Calu3 (cell line): ENCODE data around the gene NPVF. TPM values are rescaled to one million over a fixed set of nuclear protein-coding genes. Genes with fewer than 3 reads are reported as not detected.

Experiments
- BruUV-seq: library from RNA; stranded (reverse); fragments of 400-500 nt; replicated peaks from 2 replicates; lab custom pipeline; 2021; lab: Mats Ljungman, UMichigan
- CTCF ChIA-PET: fragments of 300-600 bp; sonication (Branson Sonifier 250); formaldehyde crosslinking; loops from one replicate; lab custom pipeline; 2022; ENCODE audit warnings: antibody characterized with exemption; lab: Charles Lee
- DNase-seq: peaks from one replicate; pipeline ENCODE4 v3.0.0; 2022
- H3K27ac Mint-ChIP-seq: one replicate; pipeline ENCODE4 v1.8.0; 2022; ENCODE audit warnings: mixed read lengths; ENCODE audit not compliant: unreplicated experiment
- H3K27me3 Mint-ChIP-seq: one replicate; pipeline ENCODE4 v1.8.0; 2022; ENCODE audit warnings: mixed read lengths; ENCODE audit not compliant: unreplicated experiment
- H3K36me3 Mint-ChIP-seq: one replicate; pipeline ENCODE4 v1.8.0; 2022; ENCODE audit warnings: mild to moderate bottlenecking, moderate library complexity, mixed read lengths; ENCODE audit not compliant: insufficient read depth, unreplicated experiment
- H3K4me1 Mint-ChIP-seq: one replicate; pipeline ENCODE4 v1.8.0; 2022; ENCODE audit warnings: mild to moderate bottlenecking, low read depth, mixed read lengths; ENCODE audit not compliant: unreplicated experiment
- H3K4me3 Mint-ChIP-seq: one replicate; pipeline ENCODE4 v1.8.0; 2022; ENCODE audit warnings: mild to moderate bottlenecking, low read depth, moderate library complexity, mixed read lengths; ENCODE audit not compliant: unreplicated experiment
- H3K9me3 Mint-ChIP-seq: one replicate; pipeline ENCODE4 v1.8.0; 2022; ENCODE audit warnings: low read depth, mixed read lengths; ENCODE audit not compliant: unreplicated experiment
- intact Hi-C: fragments of 100-400 bp; cut with micrococcal nuclease; formaldehyde crosslinking; loops from one replicate; pipeline ENCODE4 v1.10.0; 2022; ENCODE audit not compliant: unreplicated experiment
- total RNA-seq: library from RNA; stranded (reverse); gene quantifications from 2 replicates; pipeline ENCODE4 v1.2.3, GENCODE V29; 2022
- TF ChIP-seq, protein P1 (sequence below): fragments of 200-600 bp; IDR thresholded peaks from one replicate; pipeline ENCODE4 v1.8.0; 2022; ENCODE audit warnings: antibody characterized with exemption; ENCODE audit not compliant: unreplicated experiment

NPVF gene
- total RNA-seq, 1 experiment from 2014 or later: not detected

DNA sequence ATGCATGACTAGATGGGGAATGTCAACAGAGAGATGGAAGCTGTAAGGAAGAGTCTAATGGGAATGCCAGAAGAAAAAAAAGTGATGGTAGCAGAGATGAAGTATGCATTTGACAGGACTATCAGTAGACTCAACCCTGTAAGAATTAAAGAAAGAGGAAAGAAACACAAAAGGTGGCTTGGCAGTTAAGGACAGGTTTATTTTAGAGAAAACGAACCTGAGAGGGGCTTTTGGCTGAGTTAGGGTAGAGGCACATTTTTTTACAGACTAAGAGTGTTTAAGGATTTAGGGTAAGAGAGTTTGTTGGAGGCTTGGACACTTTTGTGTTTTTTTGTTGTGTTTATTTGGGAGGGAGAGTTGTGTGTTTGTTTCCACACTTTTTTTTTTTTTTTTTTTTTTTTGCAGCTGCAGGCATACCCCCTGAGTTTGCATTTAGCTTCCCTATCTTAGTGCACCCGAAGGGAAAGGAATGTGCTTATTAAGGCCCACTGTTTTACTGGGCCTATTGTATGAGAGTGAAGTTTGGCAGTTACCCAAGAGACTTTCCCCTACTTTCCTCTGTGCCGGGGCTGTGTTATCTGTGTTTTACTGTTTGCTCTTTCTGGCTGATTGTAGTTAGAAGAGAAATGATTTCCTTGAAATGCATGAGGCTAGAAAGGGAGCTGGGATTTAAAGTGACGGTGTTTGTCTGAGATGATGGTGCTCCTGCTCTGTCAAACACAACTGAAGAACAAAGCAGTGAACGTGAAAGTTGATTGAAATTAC lies 32.0 kb downstream of the NPVF start:
- Mint-ChIP-seq H3K27me3 (no peaks in the 10 kb centered on the region), H3K36me3 (no peaks in the 10 kb centered on the region), H3K4me3 (peak overlapping the region; percentile 0), H3K4me1 (peaks cover 17% of the 10 kb centered on the region), H3K27ac (peak overlapping the region; percentile 28), H3K9me3 (peaks cover 2% of the 10 kb centered on the region)
- TF ChIP-seq, protein P1, sequence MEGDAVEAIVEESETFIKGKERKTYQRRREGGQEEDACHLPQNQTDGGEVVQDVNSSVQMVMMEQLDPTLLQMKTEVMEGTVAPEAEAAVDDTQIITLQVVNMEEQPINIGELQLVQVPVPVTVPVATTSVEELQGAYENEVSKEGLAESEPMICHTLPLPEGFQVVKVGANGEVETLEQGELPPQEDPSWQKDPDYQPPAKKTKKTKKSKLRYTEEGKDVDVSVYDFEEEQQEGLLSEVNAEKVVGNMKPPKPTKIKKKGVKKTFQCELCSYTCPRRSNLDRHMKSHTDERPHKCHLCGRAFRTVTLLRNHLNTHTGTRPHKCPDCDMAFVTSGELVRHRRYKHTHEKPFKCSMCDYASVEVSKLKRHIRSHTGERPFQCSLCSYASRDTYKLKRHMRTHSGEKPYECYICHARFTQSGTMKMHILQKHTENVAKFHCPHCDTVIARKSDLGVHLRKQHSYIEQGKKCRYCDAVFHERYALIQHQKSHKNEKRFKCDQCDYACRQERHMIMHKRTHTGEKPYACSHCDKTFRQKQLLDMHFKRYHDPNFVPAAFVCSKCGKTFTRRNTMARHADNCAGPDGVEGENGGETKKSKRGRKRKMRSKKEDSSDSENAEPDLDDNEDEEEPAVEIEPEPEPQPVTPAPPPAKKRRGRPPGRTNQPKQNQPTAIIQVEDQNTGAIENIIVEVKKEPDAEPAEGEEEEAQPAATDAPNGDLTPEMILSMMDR: no peak
- peak; percentile 66 for DNase-seq
- CTCF ChIA-PET: interaction anchor here (0.7 to 2.1 kb wide), 5 partner anchors 10 to 21 kb away, joined by 3 to 12 read pairs (median 8); a partner anchor contains a TSS
- BruUV-seq: no TSS peak
- intact Hi-C loops: no loop called here

DNA sequence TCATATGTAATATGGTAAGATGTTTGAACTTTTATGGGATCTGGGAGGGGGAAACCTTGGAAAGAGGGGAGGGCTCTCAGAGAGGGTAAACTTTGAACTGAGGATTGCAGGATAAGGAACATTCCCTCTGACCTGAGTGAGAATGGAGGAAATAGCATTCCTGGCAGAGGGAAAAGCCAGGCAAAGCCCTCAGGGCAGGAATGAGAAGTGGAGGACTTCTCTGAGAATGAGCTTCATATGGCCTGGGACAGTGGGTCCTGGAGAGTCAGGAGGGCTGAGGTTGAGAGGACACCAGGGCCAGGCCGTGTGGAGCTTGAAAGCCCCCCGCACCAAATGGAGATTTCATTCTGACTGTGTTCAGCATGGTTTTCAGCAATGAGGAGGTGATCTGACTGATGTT lies 34.2 kb downstream of the NPVF start:
- peaks cover 2% of the 10 kb centered on the region for H3K9me3 Mint-ChIP-seq
- H3K27me3 Mint-ChIP-seq: no peaks in the 10 kb centered on the region
- peaks cover 17% of the 10 kb centered on the region for H3K4me1 Mint-ChIP-seq
- H3K4me3 Mint-ChIP-seq: no peak overlapping the region
- CTCF ChIA-PET: no interaction called here
- DNase-seq: no peak
- no TSS peak for BruUV-seq
- intact Hi-C loops: no loop called here
- no peaks in the 10 kb centered on the region for H3K36me3 Mint-ChIP-seq
- no peak overlapping the region for H3K27ac Mint-ChIP-seq
- TF ChIP-seq, protein P1: no peak

DNA sequence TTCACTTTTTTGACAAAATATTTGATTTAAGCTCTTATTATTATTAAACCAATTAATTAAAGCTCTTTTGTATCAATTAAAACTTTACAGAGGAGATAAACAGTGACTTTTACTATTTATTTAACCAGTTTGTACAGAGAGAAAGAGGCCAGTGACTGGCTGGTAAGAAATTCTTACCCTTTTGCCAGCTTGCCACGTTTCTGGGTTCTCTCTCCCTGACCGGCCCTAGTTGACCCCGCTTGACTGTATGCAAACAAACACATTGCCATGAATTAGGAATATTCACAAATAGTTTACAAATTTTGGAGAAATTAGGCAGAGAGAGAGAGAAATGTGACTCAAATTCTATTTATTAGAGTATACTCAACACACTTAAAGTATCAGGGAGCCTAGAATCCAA lies 36.2 kb downstream of the NPVF start:
- Mint-ChIP-seq H3K27ac (no peak overlapping the region), H3K27me3 (no peaks in the 10 kb centered on the region), H3K36me3 (no peaks in the 10 kb centered on the region), H3K4me3 (no peak overlapping the region), H3K9me3 (peaks cover 2% of the 10 kb centered on the region), H3K4me1 (peaks cover 17% of the 10 kb centered on the region)
- TF ChIP-seq, protein P1: no peak
- intact Hi-C loops: no loop called here
- CTCF ChIA-PET: interaction anchor here (1.0 kb wide), 1 partner anchor 12 kb away, joined by 3 read pairs; a partner anchor contains a TSS
- BruUV-seq: no TSS peak
- DNase-seq: no peak

DNA sequence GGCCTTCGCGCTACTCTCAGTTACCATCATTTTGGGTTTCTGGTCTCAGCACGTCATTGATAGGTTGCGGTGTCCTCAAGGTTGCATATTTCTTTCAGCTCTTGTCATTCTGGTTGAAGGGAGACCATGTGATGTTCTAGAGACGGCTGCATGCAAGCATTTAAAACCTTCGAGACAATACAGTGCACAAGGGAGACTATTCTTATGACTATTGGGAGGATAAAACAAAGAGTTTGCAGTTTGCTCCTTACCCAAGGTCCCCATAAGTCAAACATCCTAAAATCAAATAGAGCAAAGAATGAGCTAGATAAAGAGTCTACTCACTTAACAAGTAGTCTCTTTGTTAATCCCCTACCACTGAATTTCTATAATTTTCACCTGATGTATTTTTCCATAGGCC lies 39.1 kb downstream of the NPVF start:
- no peak for DNase-seq
- no peak overlapping the region for H3K27ac Mint-ChIP-seq
- H3K9me3 Mint-ChIP-seq: no peaks in the 10 kb centered on the region
- no TSS peak for BruUV-seq
- H3K27me3 Mint-ChIP-seq: peaks cover 8% of the 10 kb centered on the region
- H3K4me3 Mint-ChIP-seq: no peak overlapping the region
- intact Hi-C loops: no loop called here
- H3K36me3 Mint-ChIP-seq: no peaks in the 10 kb centered on the region
- no peaks in the 10 kb centered on the region for H3K4me1 Mint-ChIP-seq
- CTCF ChIA-PET: interaction anchor here (1.5 kb wide), 1 partner anchor 9 kb away, joined by 4 read pairs; a partner anchor contains a TSS
- TF ChIP-seq, protein P1: no peak
